Left renal cortex interstitium (tissue), 4 donors: ENCODE results near the gene SIRPG. TPM values are rescaled to one million over a fixed set of nuclear protein-coding genes. Genes with fewer than 3 reads are reported as not detected.
"Not testable (repeated sequence)": the region's sequence is repeated elsewhere in the genome, so short reads cannot be mapped to it uniquely, and the experiment has no call there.

Source experiments
- DNase-seq, 4 donors: peaks; one replicate each; pipeline ENCODE4 v3.0.0-alpha.2; 2013; ENCODE audit warnings: low read depth in 4 of 4, low spot score in 2 of 4, missing footprints in 1 of 4
- polyA plus RNA-seq, 4 donors: library from polyadenylated mRNA; unstranded; fragments of 120-200 nt; gene quantifications; one replicate each; pipeline ENCODE4 v1.2.1, GENCODE V29; 2013; ENCODE audit not compliant: insufficient read length in 4 of 4

Gene SIRPG
- polyA plus RNA-seq, 4 donors: not detected

DNA sequence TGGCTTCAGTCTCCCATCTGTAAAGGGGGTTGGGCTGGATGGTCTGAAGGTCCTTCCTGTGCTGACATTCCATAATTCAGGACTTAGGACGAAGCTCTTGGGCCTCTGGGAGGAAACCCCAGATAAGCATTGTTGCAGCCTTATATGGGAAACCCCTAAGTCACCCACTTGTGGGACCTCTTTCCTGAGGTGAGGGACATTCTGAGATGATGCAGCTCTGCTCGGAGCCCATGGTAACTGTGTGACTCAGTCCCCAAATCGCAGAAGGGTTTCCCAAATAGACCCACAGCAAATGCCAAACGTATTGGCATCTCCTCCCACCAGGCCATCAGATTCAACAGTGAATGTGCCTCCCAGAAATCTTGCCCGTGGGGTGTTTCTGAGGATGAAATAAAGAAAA lies 47.2 kb downstream of the SIRPG start:
- not testable (repeated sequence) for DNase-seq

DNA sequence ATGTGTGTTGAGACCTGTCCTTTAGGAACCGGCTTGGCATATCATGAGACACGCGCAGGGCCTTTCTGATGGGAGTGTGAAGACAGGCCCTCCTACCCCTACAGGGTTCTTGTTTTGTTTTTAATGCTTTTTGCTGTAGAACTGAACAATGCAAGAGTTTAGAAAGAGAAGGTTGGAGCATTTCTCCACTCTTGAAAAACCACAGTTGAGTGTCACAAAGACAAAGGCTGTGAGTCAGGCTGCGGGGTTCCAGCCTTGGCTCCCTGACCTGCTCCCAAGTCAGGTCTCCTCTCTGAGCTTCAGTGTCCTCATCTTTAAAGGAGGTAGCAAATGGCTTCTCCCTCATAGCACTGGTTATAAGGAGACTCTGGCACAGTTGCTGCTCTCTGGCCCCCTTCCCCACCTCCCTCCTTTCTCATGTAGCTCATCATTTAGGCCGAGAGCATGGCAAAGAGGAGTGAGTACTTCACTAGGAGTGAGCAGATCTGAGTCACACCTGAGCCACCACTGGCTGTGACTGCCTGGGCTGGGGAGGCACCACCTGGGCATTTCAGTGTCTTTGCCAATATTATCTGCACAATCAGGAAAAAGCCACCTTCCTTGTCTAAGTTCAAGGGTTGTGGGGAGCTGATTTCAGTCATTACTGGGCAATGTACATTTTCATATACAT lies 48.8 kb downstream of the SIRPG start:
- DNase-seq: not testable (repeated sequence)

DNA sequence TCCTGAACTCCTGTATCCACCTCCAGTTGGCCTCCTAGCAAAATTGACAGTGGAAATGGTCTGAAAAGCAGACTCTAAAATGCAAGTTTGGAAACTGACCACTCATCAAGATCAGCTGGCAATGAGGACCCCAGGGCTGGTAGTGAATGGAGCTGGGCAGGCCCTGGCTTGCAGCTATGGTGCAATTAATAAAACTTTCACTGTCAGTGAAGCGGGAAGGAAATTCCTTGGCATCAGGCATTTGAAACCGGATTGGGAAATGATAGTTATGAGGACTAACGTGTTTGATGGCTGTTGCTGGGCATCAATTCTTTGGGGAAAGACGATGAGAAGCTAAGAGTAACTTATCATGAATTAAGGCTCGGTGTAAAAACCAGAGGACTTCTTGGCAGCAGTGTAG lies 56.8 kb downstream of the SIRPG start:
- no peak for DNase-seq

DNA sequence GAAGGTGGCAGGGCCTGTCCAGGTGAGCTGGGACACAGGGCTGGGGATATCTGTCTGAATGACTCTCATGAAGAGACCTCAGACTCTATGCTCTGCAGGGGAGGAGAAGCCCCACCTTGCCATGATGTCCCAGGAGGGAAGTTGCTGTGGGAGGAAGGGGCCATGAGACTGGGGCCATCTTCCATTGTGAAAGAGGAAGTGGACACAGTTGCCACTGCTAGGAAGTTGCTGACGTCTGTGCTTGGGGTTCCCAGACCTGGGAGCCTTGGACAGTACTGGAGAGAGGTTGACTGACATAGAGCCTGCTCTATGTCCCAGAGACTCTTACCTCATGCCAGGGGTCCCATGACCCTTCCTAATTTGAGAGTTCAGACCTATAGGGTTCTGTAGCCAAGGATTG lies 62.2 kb downstream of the SIRPG start:
- no peak for DNase-seq

DNA sequence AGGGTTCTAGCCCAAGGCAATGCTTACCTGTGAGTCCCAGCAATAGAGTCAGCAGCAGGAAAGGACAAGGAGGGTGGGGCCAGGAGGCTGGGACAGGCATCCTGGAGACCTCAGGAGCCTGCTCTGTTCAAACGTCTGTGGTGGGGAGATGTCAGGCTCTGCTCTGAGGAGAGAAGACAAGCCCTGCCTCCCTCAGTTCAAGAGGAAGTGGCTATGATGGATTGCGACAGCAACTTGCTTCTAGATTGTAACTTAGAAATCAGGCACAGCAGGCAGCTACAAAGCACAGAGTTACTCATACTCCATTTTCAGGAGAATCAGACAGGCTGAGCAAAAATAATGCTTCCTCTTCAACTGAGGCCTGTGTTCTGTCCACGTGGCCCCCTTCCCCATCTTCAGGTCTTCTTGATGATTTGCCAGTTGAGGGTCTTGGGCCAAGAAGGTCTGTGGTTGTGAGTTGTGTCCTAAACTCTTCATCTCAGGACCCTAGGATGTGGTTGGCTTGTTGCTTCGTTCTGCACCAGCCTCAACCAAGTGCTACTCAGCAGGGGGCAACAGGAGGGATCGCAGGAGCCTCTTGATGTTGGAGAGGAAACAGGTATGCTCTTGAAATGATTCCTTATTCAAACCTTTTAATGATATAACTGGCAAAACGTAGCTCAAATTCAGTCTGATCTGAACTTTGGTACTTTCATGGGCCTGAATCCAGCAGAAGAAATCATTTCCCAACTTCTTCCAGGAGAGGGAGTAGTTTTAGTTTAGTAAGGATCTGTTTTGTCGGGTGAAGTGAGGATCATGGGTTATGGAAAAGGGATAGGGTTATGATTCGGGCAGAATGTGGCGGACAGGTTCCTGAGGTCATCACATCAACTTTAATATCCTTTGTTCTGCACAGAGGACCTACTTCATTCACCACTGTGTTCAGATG lies 68.8 kb downstream of the SIRPG start:
- no peak for DNase-seq

DNA sequence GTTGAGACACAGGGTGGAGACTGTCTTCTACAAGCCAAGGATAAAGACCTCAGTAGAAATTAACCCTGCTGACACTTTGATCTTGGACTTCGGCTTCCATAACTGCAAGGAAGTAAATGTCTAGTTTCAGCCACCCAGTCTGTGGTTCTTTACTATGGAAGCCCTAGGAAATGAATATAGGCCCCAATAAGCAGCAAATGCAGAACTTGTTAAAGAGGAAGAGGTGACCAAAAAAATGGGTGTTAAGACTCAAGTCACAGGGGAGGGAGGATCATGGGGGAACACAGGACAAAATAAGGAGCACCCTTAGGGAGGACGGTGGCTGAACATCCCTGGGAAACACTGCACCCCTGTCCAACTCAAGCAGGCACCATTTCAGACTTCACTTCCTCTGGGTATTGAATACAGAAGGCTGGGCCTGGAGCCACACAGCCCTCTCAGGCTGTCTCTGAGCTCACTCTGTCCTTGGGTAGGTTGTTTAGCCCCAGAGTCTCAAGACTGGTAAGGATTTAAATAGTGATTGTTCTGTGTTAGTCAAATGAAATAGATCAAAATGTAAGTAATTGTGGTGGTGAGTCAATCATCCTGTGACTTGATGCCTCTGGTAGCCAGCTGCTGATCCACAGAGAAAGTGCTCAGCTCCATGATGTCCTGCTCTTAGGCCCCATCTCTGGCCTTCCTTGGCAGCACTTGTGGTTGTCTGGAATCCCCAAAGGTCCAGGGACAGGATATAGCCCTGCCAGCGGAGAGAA lies 69.6 kb downstream of the SIRPG start:
- no peak for DNase-seq

DNA sequence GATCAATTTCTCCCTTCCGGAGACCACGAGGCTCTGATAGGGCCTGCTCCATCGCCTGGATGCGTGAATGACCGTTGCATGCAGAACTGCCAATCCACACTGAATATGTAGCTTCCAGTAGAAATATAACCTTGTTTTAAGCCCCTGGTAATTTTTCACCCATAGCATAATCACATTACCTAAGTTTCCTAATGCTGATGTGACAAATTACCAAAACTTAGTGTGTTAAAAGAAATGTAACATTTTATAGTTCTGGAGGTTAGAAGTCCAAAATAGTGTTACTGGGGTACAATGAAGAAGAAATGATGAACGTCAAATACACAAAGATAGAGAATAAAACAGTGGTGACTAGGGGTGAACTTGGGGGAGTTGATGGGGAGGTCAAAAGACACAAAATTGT lies 78.1 kb downstream of the SIRPG start:
- DNase-seq: no peak

Other genes with a start within 250 kb of the SIRPG start
- 100 to 1,000 TPM in 3 of 4 donors, 10 to 100 TPM in 1; 99.0 to 111 (median 102) TPM for gene NSFL1C, start 190.9 kb downstream of the SIRPG start, polyA plus RNA-seq
- gene SIRPB2, start 166.4 kb downstream of the SIRPG start, polyA plus RNA-seq: 1 to 10 TPM in 1 of 4 donors, under 1 TPM in 3; 0.31 to 1.0 (median 0.67) TPM
- gene SIRPD, start 100.1 kb downstream of the SIRPG start, polyA plus RNA-seq: under 1 TPM in 1 of 4 donors, not detected in 3; 0.17 TPM
- gene SIRPB1, start 37.8 kb downstream of the SIRPG start, polyA plus RNA-seq: 1 to 10 TPM in 3 of 4 donors, under 1 TPM in 1; 0.29 to 2.2 (median 1.6) TPM
- gene SIRPA, start 237.6 kb upstream of the SIRPG start, polyA plus RNA-seq: 10 to 100 TPM; 25.1 to 30.2 (median 26.6) TPM